MM.1S (cell line): ENCODE results near the gene PPARD.

Experiments
- DNase-seq: peaks from one replicate; pipeline ENCODE4 v3.0.0-alpha.2; 2015
- H2AFZ ChIP-seq: fragments of 300-600 bp; sonication (generic); 2 replicates; pipeline ENCODE4 v1.6.0; 2016; ENCODE audit warnings: antibody characterized with exemption, low read length
- H3F3A ChIP-seq: fragments of 300-600 bp; sonication (generic); 2 replicates; pipeline ENCODE4 v1.6.1; 2016; ENCODE audit warnings: mild to moderate bottlenecking, antibody characterized with exemption, low read length, moderate library complexity, mixed read lengths; ENCODE audit not compliant: insufficient read depth
- H3K27ac ChIP-seq: fragments of 300-600 bp; sonication (generic); 2 replicates; pipeline ENCODE4 v1.5.1; 2016; ENCODE audit warnings: mild to moderate bottlenecking, low read length
- H3K27me3 ChIP-seq: fragments of 300-600 bp; sonication (generic); replicated peaks from 2 replicates; pipeline ENCODE4 v1.6.0; 2016; ENCODE audit warnings: low read length; ENCODE audit not compliant: insufficient read depth
- H3K36me3 ChIP-seq: fragments of 300-600 bp; sonication (generic); replicated peaks from 2 replicates; pipeline ENCODE4 v1.6.1; 2016; ENCODE audit warnings: mild to moderate bottlenecking, low read length, mixed read lengths; ENCODE audit not compliant: insufficient read depth
- H3K4me1 ChIP-seq: fragments of 300-600 bp; sonication (generic); 2 replicates; pipeline ENCODE4 v1.6.1; 2016; ENCODE audit warnings: low read length, mixed read lengths
- H3K4me2 ChIP-seq: fragments of 300-600 bp; sonication (generic); 2 replicates; pipeline ENCODE4 v1.6.0; 2016; ENCODE audit warnings: low read depth, low read length
- H3K4me3 ChIP-seq: fragments of 300-600 bp; sonication (generic); 2 replicates; pipeline ENCODE4 v1.5.1; 2016; ENCODE audit warnings: low read length, mixed read lengths
- H3K79me2 ChIP-seq: fragments of 300-600 bp; sonication (generic); 2 replicates; pipeline ENCODE4 v1.6.1; 2016; ENCODE audit warnings: mixed run types, low read length, mixed read lengths
- H3K9ac ChIP-seq: fragments of 300-600 bp; sonication (generic); 2 replicates; pipeline ENCODE4 v1.6.1; 2016; ENCODE audit warnings: low read length, mixed read lengths
- H3K9me2 ChIP-seq: fragments of 300-600 bp; sonication (generic); replicated peaks from 2 replicates; pipeline ENCODE4 v1.6.1; 2016; ENCODE audit warnings: mild to moderate bottlenecking, low read length, mixed read lengths; ENCODE audit not compliant: insufficient read depth
- H3K9me3 ChIP-seq: fragments of 300-600 bp; sonication (generic); replicated peaks from 2 replicates; pipeline ENCODE4 v1.6.1; 2016; ENCODE audit warnings: mild to moderate bottlenecking, low read length, mixed read lengths; ENCODE audit not compliant: insufficient read depth
- H4K20me1 ChIP-seq: fragments of 300-600 bp; sonication (generic); 2 replicates; pipeline ENCODE4 v1.6.1; 2016; ENCODE audit warnings: mild to moderate bottlenecking, low read length, moderate library complexity, mixed read lengths; ENCODE audit not compliant: insufficient read depth
- CTCF ChIP-seq: fragments of 300-600 bp; sonication (generic); IDR thresholded peaks from 2 replicates; pipeline ENCODE4 v1.5.1; 2016; ENCODE audit warnings: antibody characterized with exemption, low read length, mixed read lengths
- EZH2 ChIP-seq: fragments of 300-600 bp; sonication (generic); optimal IDR thresholded peaks from 2 replicates; pipeline ENCODE3; 2017; ENCODE audit warnings: low read depth, mild to moderate bottlenecking, antibody characterized with exemption, low read length, mixed read lengths
- EZH2phosphoT487 ChIP-seq: fragments of 300-600 bp; sonication (generic); IDR thresholded peaks from 2 replicates; pipeline ENCODE4 v1.6.1; 2018; ENCODE audit warnings: antibody characterized with exemption, low read length

Gene PPARD

GRCh38 chr6:35312076-35312800, 30.1 kb upstream of the PPARD start:
- Histone ChIP-seq H3F3A (no peaks in the 10 kb centered on the region), H3K27me3 (no peaks in the 10 kb centered on the region), H3K4me2 (no peak overlapping the region), H3K9me3 (no peaks in the 10 kb centered on the region), H2AFZ (no peak overlapping the region), H3K27ac (peak overlapping the region; percentile 7; the same call in 1 of the 2 replicates), H3K9me2 (no peaks in the 10 kb centered on the region), H3K4me1 (peaks cover 26% of the 10 kb centered on the region), H3K36me3 (no peaks in the 10 kb centered on the region), H3K79me2 (peaks cover 18% of the 10 kb centered on the region), H3K4me3 (no peak overlapping the region), H3K9ac (no peak overlapping the region), H4K20me1 (no peaks in the 10 kb centered on the region)
- TF ChIP-seq EZH2, result no peak
- no peak for TF ChIP-seq EZH2phosphoT487
- no peak for TF ChIP-seq CTCF
- DNase-seq, result no peak

- H3K4me2 ChIP-seq, result no peak overlapping the region
- H4K20me1 ChIP-seq, result no peaks in the 10 kb centered on the region
- H3K27me3 ChIP-seq, result no peaks in the 10 kb centered on the region
- peaks cover 12% of the 10 kb centered on the region for H3K79me2 ChIP-seq
- no peaks in the 10 kb centered on the region for H3K9me3 ChIP-seq
- H3K9ac ChIP-seq, result no peak overlapping the region
- no peak overlapping the region for H3K4me3 ChIP-seq
- H3K36me3 ChIP-seq, result no peaks in the 10 kb centered on the region
- peak overlapping the region; percentile 7; the same call in 1 of the 2 replicates for H3K27ac ChIP-seq
- no peaks in the 10 kb centered on the region for H3F3A ChIP-seq
- TF ChIP-seq EZH2, result no peak
- TF ChIP-seq EZH2phosphoT487, result no peak
- no peak for TF ChIP-seq CTCF
- H2AFZ ChIP-seq, result no peak overlapping the region
- no peaks in the 10 kb centered on the region for H3K9me2 ChIP-seq
- no peak for DNase-seq
- H3K4me1 ChIP-seq, result peaks cover 26% of the 10 kb centered on the region
These were observed 29.6 kb upstream of the PPARD start for GRCh38 chr6:35312807-35313206.

- TF ChIP-seq CTCF (no peak), EZH2phosphoT487 (no peak), EZH2 (no peak)
- no peak overlapping the region for H3K27ac ChIP-seq
- no peak overlapping the region for H3K9ac ChIP-seq
- no peaks in the 10 kb centered on the region for H3K4me1 ChIP-seq
- no peaks in the 10 kb centered on the region for H3K9me3 ChIP-seq
- no peaks in the 10 kb centered on the region for H3F3A ChIP-seq
- H4K20me1 ChIP-seq, result no peaks in the 10 kb centered on the region
- H3K27me3 ChIP-seq, result no peaks in the 10 kb centered on the region
- H3K4me3 ChIP-seq, result no peak overlapping the region
- no peak overlapping the region for H2AFZ ChIP-seq
- no peaks in the 10 kb centered on the region for H3K36me3 ChIP-seq
- DNase-seq, result no peak
- no peak overlapping the region for H3K4me2 ChIP-seq
- no peaks in the 10 kb centered on the region; the same call in 1 of the 2 replicates for H3K79me2 ChIP-seq
- no peaks in the 10 kb centered on the region for H3K9me2 ChIP-seq
These were observed 24.7 kb upstream of the PPARD start for GRCh38 chr6:35317483-35318195.
